Testis (tissue), 2 donors: ENCODE data around the gene MAPK8IP1.

Experiments
- CTCF ChIP-seq, 3 experiments: fragments of 450-650 bp in 2 of 3; fragments of 200-600 bp in 1 of 3; sonication (generic) in 1 of 3; IDR thresholded peaks; one replicate each; pipeline ENCODE4 v1.5.1; 2016 to 2019; ENCODE audit warnings: antibody characterized with exemption in 3 of 3, mild to moderate bottlenecking in 2 of 3, moderate library complexity in 1 of 3
- POLR2A ChIP-seq: fragments of 450-650 bp; IDR thresholded peaks from one replicate; pipeline ENCODE4 v1.6.1; 2017; ENCODE audit warnings: antibody characterized with exemption, mild to moderate bottlenecking, moderate library complexity

DNA sequence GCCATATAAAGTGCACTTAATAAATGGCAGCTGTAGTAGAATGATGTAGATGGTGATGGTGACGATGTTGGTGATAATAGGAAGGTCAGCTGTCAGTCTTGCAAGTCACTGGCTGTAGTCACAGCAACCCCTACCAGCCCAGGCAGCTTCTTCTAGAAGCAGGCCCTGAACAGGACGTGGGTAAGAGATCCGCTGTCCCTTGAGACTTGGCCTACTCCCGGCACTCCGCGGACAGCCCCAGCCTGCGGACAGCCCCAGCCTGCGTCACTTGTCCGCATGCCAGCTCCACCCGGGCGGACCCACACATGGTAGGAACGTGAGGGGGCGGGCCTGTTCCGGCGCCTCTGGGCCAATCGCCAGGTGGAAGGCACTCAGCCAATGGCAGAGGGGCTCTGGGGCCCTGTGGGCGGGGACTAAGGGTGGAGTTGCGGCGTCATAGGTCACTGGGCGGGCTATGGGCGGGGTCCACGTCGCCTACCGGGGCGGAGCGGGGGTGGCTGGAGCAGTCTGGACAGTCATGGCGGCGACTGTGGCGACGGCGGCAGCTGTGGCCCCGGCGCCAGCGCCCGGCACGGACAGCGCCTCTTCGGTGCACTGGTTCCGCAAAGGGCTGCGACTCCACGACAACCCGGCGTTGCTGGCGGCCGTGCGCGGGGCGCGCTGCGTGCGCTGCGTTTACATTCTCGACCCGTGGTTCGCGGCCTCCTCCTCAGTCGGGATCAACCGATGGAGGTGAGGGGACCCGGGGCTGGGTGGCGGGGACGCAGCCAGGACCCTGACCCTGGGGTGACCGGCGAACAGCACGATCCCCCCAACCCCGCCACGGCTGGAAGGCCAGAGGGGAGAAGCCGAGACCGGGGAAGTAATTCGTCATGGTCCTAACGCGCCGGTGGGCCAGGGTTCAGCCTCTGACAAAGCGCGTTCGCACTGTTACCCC, 38.2 kb upstream of the MAPK8IP1 start, which contains the start of gene CRY2:
- TF ChIP-seq CTCF (IDR thresholded peaks at IDR 0.05): no peak
- TF ChIP-seq POLR2A: peak; percentile 97
